Measurements from ENCODE around the gene DISC1. TPM values are rescaled to one million over a fixed set of nuclear protein-coding genes. Genes with fewer than 3 reads are reported as not detected.

The DISC1 gene
- total RNA-seq, 1 donor from 2014 or later: 3.5 TPM

GRCh38 chr1:231601824-231602672 lies 24.5 kb upstream of the DISC1 start:
- no peak for DNase-seq
- intact Hi-C loops (cut with micrococcal nuclease): loop anchor here (5.0 kb wide), 1 partner anchor 245 kb away; no protein-coding TSS in a partner anchor
- no peaks in the 10 kb centered on the region for H3K27me3 ChIP-seq (ENCODE audit: low read depth)
- H3K27ac ChIP-seq (replicated peaks): peak overlapping the region; percentile 76
- peaks cover 41% of the 10 kb centered on the region for H3K4me1 ChIP-seq
- no peaks in the 10 kb centered on the region for H3K36me3 ChIP-seq
- H3K9me3 ChIP-seq (replicated peaks): no peaks in the 10 kb centered on the region
- TF ChIP-seq, protein P1, sequence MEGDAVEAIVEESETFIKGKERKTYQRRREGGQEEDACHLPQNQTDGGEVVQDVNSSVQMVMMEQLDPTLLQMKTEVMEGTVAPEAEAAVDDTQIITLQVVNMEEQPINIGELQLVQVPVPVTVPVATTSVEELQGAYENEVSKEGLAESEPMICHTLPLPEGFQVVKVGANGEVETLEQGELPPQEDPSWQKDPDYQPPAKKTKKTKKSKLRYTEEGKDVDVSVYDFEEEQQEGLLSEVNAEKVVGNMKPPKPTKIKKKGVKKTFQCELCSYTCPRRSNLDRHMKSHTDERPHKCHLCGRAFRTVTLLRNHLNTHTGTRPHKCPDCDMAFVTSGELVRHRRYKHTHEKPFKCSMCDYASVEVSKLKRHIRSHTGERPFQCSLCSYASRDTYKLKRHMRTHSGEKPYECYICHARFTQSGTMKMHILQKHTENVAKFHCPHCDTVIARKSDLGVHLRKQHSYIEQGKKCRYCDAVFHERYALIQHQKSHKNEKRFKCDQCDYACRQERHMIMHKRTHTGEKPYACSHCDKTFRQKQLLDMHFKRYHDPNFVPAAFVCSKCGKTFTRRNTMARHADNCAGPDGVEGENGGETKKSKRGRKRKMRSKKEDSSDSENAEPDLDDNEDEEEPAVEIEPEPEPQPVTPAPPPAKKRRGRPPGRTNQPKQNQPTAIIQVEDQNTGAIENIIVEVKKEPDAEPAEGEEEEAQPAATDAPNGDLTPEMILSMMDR (IDR thresholded peaks at IDR 0.05; ENCODE audit: borderline replicate concordance): no peak
- H3K4me3 ChIP-seq: no peak overlapping the region

- intact Hi-C loops (cut with micrococcal nuclease): loop anchor here (5.0 kb wide), 1 partner anchor 245 kb away; no protein-coding TSS in a partner anchor
- Histone ChIP-seq H3K4me1 (peaks cover 41% of the 10 kb centered on the region), H3K27ac (replicated peaks) (peak overlapping the region; percentile 76), H3K36me3 (no peaks in the 10 kb centered on the region), H3K9me3 (replicated peaks) (no peaks in the 10 kb centered on the region), H3K4me3 (no peak overlapping the region), H3K27me3 (ENCODE audit: low read depth) (no peaks in the 10 kb centered on the region)
- no peak for DNase-seq
- TF ChIP-seq, protein P1 (IDR thresholded peaks at IDR 0.05; ENCODE audit: borderline replicate concordance): no peak
Measured at GRCh38 chr1:231602673-231602984, 24.0 kb upstream of the DISC1 start.

- Histone ChIP-seq H3K36me3 (no peaks in the 10 kb centered on the region), H3K4me3 (peak overlapping the region; percentile 62), H3K9me3 (replicated peaks) (no peaks in the 10 kb centered on the region), H3K27me3 (ENCODE audit: low read depth) (no peaks in the 10 kb centered on the region), H3K4me1 (peaks cover 41% of the 10 kb centered on the region), H3K27ac (replicated peaks) (peak overlapping the region; percentile 76)
- DNase-seq: no peak
- intact Hi-C loops (cut with micrococcal nuclease): loop anchor here (5.0 kb wide), 1 partner anchor 246 kb away; no protein-coding TSS in a partner anchor
- TF ChIP-seq, protein P1 (IDR thresholded peaks at IDR 0.05; ENCODE audit: borderline replicate concordance): peak; percentile 85
Measured at GRCh38 chr1:231603598-231604275, 22.9 kb upstream of the DISC1 start.

GRCh38 chr1:231604276-231604621 lies 22.3 kb upstream of the DISC1 start:
- no peaks in the 10 kb centered on the region for H3K9me3 ChIP-seq (replicated peaks)
- peaks cover 41% of the 10 kb centered on the region for H3K4me1 ChIP-seq
- intact Hi-C loops (cut with micrococcal nuclease): loop anchor here (5.0 kb wide), 1 partner anchor 247 kb away; no protein-coding TSS in a partner anchor
- H3K36me3 ChIP-seq: no peaks in the 10 kb centered on the region
- no peak for DNase-seq
- no peak overlapping the region for H3K4me3 ChIP-seq
- H3K27ac ChIP-seq (replicated peaks): no peak overlapping the region
- no peaks in the 10 kb centered on the region for H3K27me3 ChIP-seq (ENCODE audit: low read depth)
- TF ChIP-seq, protein P1 (IDR thresholded peaks at IDR 0.05; ENCODE audit: borderline replicate concordance): peak; percentile 4

DNA sequence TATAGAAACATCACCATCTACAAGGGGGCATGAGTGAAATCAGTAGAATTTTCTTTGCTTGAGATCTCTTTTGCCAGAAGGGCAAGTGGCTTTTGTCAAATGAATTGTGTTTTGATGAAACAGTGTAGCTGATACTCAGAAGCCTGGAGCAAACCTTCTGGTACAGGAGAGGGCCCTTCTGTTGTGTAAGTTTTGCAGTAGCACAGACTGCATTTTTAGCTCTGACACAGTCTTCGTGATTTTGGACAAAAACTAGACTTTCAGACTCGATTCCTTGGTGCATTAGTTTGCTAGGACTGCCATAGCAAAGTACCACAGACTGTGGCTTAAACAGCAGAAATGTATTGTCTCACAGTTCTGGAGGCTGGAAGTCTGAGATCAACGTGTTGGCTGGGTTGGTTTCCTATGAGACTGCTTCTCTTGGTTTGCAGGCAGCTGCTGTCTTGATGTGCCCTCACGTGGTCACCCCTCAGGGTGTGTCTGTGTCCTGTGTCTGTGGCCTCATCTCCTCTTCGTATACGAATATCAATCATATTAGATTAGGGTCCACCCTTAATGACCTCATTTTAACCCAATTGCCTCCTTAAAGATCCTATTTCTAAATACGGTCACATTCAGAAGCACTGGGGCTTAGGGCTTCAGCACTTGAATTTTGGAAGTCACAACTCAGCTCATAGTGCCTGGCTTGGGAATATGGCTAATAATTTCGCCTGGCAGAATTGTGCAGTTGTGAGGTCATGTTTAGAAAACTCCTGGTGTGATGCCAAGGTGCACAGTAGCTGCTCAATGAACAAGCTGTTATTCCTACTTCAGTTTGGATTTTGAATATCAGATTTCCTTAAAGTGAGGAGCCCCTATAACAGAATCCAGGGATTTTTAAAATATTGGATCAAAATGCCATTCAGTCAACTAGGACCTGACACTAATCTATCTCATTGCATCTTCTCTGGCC lies 21.2 kb upstream of the DISC1 start:
- Histone ChIP-seq H3K4me1 (peaks cover 34% of the 10 kb centered on the region), H3K4me3 (no peak overlapping the region), H3K9me3 (replicated peaks) (no peaks in the 10 kb centered on the region), H3K27ac (replicated peaks) (no peak overlapping the region), H3K27me3 (ENCODE audit: low read depth) (no peaks in the 10 kb centered on the region), H3K36me3 (no peaks in the 10 kb centered on the region)
- no peak for DNase-seq
- TF ChIP-seq, protein P1 (IDR thresholded peaks at IDR 0.05; ENCODE audit: borderline replicate concordance): no peak
- intact Hi-C loops (cut with micrococcal nuclease): no loop called here
